Smooth muscle cell (in vitro differentiated cells): Measurements from ENCODE around the gene MED17. TPM values are rescaled to one million over a fixed set of nuclear protein-coding genes. Genes with fewer than 3 reads are reported as not detected.
"Not testable (repeated sequence)": the region's sequence is repeated elsewhere in the genome, so short reads cannot be mapped to it uniquely, and the experiment has no call there.

Experiments used
- DNase-seq: peaks from one replicate; lab custom pipeline; 2025; ENCODE audit not compliant: unreplicated experiment; lab: John Stamatoyannopoulos, UW
- H2AFZ ChIP-seq: fragments of 200-600 bp; sonication (generic); 2 replicates; pipeline ENCODE4 v1.6.0; 2016; ENCODE audit warnings: antibody characterized with exemption, low read depth, mild to moderate bottlenecking
- H3F3A ChIP-seq: fragments of 200-600 bp; sonication (generic); 2 replicates; pipeline ENCODE4 v1.6.0; 2017; ENCODE audit warnings: antibody characterized with exemption, low read depth
- H3K27ac ChIP-seq: fragments of 200-600 bp; sonication (generic); 2 replicates; pipeline ENCODE4 v1.5.1; 2016; ENCODE audit warnings: low read depth, mild to moderate bottlenecking
- H3K27me3 ChIP-seq: fragments of 200-600 bp; sonication (generic); 2 replicates; pipeline ENCODE4 v1.6.1; 2016; ENCODE audit warnings: low read depth, mild to moderate bottlenecking
- H3K36me3 ChIP-seq: fragments of 200-600 bp; sonication (generic); 2 replicates; pipeline ENCODE4 v1.5.1; 2016; ENCODE audit warnings: low read depth
- H3K4me1 ChIP-seq: fragments of 200-600 bp; sonication (generic); 2 replicates; pipeline ENCODE4 v1.5.1; 2016; ENCODE audit warnings: low read depth
- H3K4me2 ChIP-seq: fragments of 200-600 bp; sonication (generic); 2 replicates; pipeline ENCODE4 v1.6.0; 2016; ENCODE audit warnings: mild to moderate bottlenecking
- H3K4me3 ChIP-seq: fragments of 200-600 bp; sonication (generic); 2 replicates; pipeline ENCODE4 v1.5.1; 2016; ENCODE audit warnings: mild to moderate bottlenecking
- H3K79me2 ChIP-seq: fragments of 200-600 bp; sonication (generic); 2 replicates; pipeline ENCODE4 v1.6.0; 2016; ENCODE audit warnings: low read depth, mild to moderate bottlenecking
- H3K9ac ChIP-seq: fragments of 200-600 bp; sonication (generic); 2 replicates; pipeline ENCODE4 v1.6.0; 2016; ENCODE audit warnings: low read depth
- H3K9me3 ChIP-seq: fragments of 200-600 bp; sonication (generic); replicated peaks from 2 replicates; pipeline ENCODE4 v1.5.1; 2016; ENCODE audit warnings: low read depth
- H4K20me1 ChIP-seq: fragments of 200-600 bp; sonication (generic); 2 replicates; pipeline ENCODE4 v1.6.0; 2016; ENCODE audit warnings: low read depth
- WGBS: methylation state at CpG from one replicate; pipeline ENCODE4 v1.1.7; 2016; ENCODE audit warnings: low lambda C conversion rate; 5-methylcytosine and 5-hydroxymethylcytosine counted together
- polyA plus RNA-seq: library from polyadenylated mRNA; unstranded; fragments of >200 nt; fragmentation: Nextera tagmentation; extraction: Ambion mirVana; gene quantifications from 2 replicates; pipeline ENCODE4 v1.2.1, GENCODE V29; 2016
- total RNA-seq: library from RNA; depleted of rRNA; stranded (reverse); fragments of >200 nt; gene quantifications from 2 replicates; pipeline ENCODE4 v1.2.3, GENCODE V29; 2014
- TF ChIP-seq, protein P1 (sequence below): fragments of 200-600 bp; sonication (generic); IDR thresholded peaks from 2 replicates; pipeline ENCODE4 v1.5.1; 2017; ENCODE audit warnings: borderline replicate concordance, mild to moderate bottlenecking, antibody characterized with exemption; ENCODE audit not compliant: insufficient read depth, poor library complexity, severe bottlenecking

MED17 gene
- total and polyA plus RNA-seq, 2 experiments from 2014 or later = 20.2 to 30.6 TPM

DNA sequence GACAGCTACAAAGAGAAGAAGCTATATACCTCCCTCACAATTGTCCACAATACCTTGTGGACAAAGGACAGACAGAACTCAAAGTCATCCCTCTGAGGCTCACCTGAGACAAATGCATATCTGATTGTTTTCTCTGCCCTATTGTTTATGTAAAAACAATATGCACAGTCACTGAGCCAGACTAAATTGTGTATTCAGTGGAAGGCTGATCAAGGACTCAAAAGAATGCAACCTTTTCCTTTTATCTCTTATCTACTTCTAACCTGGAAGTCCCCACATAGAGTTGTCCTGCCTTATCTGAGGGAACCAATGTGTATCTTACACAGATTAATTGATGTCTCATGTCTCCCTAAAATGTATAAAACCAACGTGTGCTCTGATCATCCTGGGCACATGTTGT, 13.9 kb upstream of the MED17 start:
- H3K4me2 ChIP-seq = no peak overlapping the region
- no peak overlapping the region for H3K9ac ChIP-seq
- H3K36me3 ChIP-seq = no peaks in the 10 kb centered on the region
- H2AFZ ChIP-seq = no peak overlapping the region
- H4K20me1 ChIP-seq = no peaks in the 10 kb centered on the region
- 61% methylated on average over 1 of the region's 1 CpG for WGBS
- no peaks in the 10 kb centered on the region for H3K9me3 ChIP-seq
- no peak for DNase-seq
- no peaks in the 10 kb centered on the region for H3K79me2 ChIP-seq
- TF ChIP-seq, protein P1, sequence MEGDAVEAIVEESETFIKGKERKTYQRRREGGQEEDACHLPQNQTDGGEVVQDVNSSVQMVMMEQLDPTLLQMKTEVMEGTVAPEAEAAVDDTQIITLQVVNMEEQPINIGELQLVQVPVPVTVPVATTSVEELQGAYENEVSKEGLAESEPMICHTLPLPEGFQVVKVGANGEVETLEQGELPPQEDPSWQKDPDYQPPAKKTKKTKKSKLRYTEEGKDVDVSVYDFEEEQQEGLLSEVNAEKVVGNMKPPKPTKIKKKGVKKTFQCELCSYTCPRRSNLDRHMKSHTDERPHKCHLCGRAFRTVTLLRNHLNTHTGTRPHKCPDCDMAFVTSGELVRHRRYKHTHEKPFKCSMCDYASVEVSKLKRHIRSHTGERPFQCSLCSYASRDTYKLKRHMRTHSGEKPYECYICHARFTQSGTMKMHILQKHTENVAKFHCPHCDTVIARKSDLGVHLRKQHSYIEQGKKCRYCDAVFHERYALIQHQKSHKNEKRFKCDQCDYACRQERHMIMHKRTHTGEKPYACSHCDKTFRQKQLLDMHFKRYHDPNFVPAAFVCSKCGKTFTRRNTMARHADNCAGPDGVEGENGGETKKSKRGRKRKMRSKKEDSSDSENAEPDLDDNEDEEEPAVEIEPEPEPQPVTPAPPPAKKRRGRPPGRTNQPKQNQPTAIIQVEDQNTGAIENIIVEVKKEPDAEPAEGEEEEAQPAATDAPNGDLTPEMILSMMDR = no peak
- H3K27me3 ChIP-seq = no peaks in the 10 kb centered on the region
- H3K4me1 ChIP-seq = no peaks in the 10 kb centered on the region
- H3K4me3 ChIP-seq = no peak overlapping the region
- H3F3A ChIP-seq = no peaks in the 10 kb centered on the region
- no peak overlapping the region for H3K27ac ChIP-seq

DNA sequence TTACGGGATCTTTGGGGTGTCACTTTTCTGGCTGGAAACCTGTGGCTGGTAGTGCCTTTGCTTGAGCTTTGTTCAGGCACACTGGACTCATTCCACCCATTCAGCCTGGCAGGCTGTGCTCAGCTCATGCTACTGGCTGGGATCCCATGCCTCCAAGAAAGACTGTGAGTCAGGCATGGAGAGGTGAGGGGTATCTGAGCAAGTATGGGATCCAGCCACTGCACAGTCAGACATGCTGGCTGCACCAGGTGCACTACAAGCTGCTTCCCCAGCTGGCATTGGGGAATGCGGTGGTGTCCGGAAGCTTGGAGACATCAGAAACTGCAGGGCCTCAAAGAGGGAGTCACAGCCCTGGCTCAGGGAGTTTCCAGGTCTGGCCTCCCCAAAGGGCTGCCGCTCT, 12.0 kb upstream of the MED17 start:
- TF ChIP-seq, protein P1 = no peak
- Histone ChIP-seq H3K27me3 (no peaks in the 10 kb centered on the region), H3K4me2 (no peak overlapping the region), H4K20me1 (no peaks in the 10 kb centered on the region), H3K36me3 (no peaks in the 10 kb centered on the region), H3K9ac (no peak overlapping the region), H3K4me1 (no peaks in the 10 kb centered on the region), H3K9me3 (no peaks in the 10 kb centered on the region), H3F3A (no peaks in the 10 kb centered on the region), H3K4me3 (no peak overlapping the region), H3K27ac (no peak overlapping the region), H2AFZ (no peak overlapping the region), H3K79me2 (no peaks in the 10 kb centered on the region)
- DNase-seq = no peak
- 96% methylated on average over 4 of the region's 4 CpGs for WGBS

DNA sequence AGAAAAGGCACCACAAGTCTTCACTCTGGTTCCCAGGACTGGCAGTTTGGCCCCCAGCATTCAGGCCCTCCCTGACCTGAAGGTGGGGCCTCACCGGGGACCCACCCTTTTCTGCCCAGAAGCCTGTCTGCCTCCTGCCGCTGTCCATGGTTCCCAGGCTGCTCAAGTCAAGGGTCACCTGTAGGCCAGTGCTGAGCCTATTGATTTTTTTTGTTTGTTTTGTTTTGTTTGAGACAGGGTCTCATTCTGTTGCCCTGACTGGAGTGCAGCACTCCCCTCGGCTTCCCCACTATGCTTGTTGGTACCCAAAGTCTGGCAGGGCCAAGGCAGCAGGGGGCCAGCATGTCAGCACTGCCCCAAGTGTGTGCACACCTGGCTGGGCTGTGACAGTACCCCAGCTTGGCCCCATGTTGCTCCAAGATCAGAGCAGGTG, 11.0 kb upstream of the MED17 start:
- TF ChIP-seq, protein P1 = no peak
- Histone ChIP-seq H2AFZ (no peak overlapping the region), H3K27me3 (no peaks in the 10 kb centered on the region), H3K4me2 (no peak overlapping the region), H3K36me3 (no peaks in the 10 kb centered on the region), H3K9me3 (no peaks in the 10 kb centered on the region), H3K4me1 (no peaks in the 10 kb centered on the region), H4K20me1 (no peaks in the 10 kb centered on the region), H3K4me3 (no peak overlapping the region), H3K27ac (no peak overlapping the region), H3F3A (no peaks in the 10 kb centered on the region), H3K79me2 (no peaks in the 10 kb centered on the region), H3K9ac (no peak overlapping the region)
- 72% methylated on average over 3 of the region's 3 CpGs for WGBS
- DNase-seq = no peak

DNA sequence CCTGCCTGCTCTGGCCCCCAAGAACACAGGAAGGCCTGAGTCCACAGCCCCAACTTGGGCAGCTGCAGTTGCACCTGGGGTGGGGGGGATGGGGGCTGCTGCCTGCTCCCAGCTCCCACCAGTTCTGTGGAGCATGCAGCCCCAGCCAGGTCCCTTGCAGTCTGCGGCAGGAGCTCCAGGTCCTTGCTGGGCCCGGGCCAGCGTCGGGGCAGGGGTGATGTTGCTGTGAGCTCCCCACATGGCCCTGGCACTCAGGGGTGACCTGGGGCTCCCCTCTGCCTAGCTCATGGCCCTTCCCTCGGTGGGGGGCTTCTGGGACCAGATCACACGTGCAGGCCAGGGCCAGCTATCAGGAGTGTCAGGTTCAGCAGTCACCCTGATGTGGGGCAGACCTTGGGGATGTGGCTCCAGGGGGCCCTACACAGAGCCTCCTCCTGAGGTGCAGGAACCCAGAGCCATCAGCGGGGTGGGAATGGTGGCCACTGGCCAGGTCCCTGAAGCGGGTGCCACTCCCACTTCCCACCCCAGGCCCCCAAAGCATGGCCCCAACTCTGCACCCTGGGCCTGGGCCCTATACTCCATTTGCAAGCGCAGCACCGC, 10.4 kb upstream of the MED17 start:
- Histone ChIP-seq H3K9me3 (no peaks in the 10 kb centered on the region), H3K27ac (no peak overlapping the region), H4K20me1 (no peaks in the 10 kb centered on the region), H3K4me1 (no peaks in the 10 kb centered on the region), H3K4me3 (no peak overlapping the region), H3K27me3 (no peaks in the 10 kb centered on the region), H3K4me2 (no peak overlapping the region), H2AFZ (no peak overlapping the region), H3K36me3 (no peaks in the 10 kb centered on the region), H3F3A (no peaks in the 10 kb centered on the region), H3K79me2 (no peaks in the 10 kb centered on the region), H3K9ac (no peak overlapping the region)
- no peak for DNase-seq
- TF ChIP-seq, protein P1 = no peak
- WGBS = 94% methylated on average over 8 of the region's 10 CpGs

DNA sequence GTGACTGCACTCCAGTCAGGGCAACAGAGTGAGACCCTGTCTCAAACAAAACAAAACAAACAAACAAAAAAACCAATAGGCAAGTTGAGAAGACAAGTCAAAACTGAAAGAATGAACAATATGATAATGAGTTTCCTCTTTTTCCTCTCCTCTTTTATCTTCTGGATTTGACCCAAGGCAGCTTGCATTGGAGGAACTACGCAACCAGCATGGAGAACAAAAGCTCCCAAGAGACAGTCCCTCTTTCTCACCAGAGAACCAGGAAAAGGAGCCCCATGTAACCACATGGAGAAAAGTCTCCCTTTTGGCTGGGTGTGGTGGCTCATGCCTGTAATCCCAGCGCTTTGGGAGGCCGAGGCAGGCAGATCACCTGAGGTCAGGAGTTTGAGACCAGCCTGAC, 9.5 kb upstream of the MED17 start:
- H3K36me3 ChIP-seq, H3K4me2 ChIP-seq, H3K9ac ChIP-seq, H3K27me3 ChIP-seq, H3K4me3 ChIP-seq, H3K4me1 ChIP-seq, H3K27ac ChIP-seq, H2AFZ ChIP-seq, H3F3A ChIP-seq, H3K9me3 ChIP-seq, H3K79me2 ChIP-seq, H4K20me1 ChIP-seq, DNase-seq: not testable (repeated sequence)
- WGBS = 96% methylated on average over 3 of the region's 3 CpGs
